ENCODE measurements around the gene ENTPD1. TPM values are rescaled to one million over a fixed set of nuclear protein-coding genes. Genes with fewer than 3 reads are reported as not detected.
"Not testable (repeated sequence)": the region's sequence is repeated elsewhere in the genome, so short reads cannot be mapped to it uniquely, and the experiment has no call there.

The ENTPD1 gene
- total RNA-seq, 1 experiment from 2014 or later: not detected

DNA sequence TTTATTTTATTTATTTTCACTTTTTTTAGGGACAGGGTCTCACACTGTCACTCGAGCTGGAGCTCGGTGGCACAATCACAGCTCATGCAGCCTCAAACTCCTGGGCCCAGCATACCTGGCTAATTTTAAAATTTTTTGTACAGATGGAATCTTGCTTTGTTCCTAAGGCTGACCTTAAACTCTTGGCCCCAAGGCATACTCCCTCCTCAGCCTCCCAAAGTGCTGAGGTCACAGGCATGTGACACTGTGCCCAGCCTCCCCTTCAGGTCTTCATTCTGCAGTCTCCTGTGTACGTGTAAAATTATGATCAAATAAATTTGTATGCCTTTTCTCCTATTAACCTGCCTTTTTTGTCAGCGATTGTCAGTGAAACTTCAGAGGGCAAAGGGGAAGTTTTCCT lies 44.5 kb upstream of the ENTPD1 start:
- ChIA-PET POLR2A (interaction anchor here (0.7 kb wide), 1 partner anchor 10 kb away, joined by 3 read pairs; no protein-coding TSS in a partner anchor), CTCF (interaction anchor here (0.6 kb wide), 1 partner anchor 629 kb away, joined by 4 read pairs; no protein-coding TSS in a partner anchor)
- BruUV-seq (replicated peaks): no TSS peak
- H3K9me3 Mint-ChIP-seq (ENCODE audit: unreplicated experiment): no peaks in the 10 kb centered on the region
- H3K36me3 Mint-ChIP-seq (ENCODE audit: insufficient read depth, unreplicated experiment): no peaks in the 10 kb centered on the region
- TF ChIP-seq, protein P1, sequence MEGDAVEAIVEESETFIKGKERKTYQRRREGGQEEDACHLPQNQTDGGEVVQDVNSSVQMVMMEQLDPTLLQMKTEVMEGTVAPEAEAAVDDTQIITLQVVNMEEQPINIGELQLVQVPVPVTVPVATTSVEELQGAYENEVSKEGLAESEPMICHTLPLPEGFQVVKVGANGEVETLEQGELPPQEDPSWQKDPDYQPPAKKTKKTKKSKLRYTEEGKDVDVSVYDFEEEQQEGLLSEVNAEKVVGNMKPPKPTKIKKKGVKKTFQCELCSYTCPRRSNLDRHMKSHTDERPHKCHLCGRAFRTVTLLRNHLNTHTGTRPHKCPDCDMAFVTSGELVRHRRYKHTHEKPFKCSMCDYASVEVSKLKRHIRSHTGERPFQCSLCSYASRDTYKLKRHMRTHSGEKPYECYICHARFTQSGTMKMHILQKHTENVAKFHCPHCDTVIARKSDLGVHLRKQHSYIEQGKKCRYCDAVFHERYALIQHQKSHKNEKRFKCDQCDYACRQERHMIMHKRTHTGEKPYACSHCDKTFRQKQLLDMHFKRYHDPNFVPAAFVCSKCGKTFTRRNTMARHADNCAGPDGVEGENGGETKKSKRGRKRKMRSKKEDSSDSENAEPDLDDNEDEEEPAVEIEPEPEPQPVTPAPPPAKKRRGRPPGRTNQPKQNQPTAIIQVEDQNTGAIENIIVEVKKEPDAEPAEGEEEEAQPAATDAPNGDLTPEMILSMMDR (IDR thresholded peaks at IDR 0.05; ENCODE audit: unreplicated experiment): no peak
- H3K27me3 Mint-ChIP-seq (ENCODE audit: insufficient read depth, unreplicated experiment): no peaks in the 10 kb centered on the region
- H3K4me3 Mint-ChIP-seq (ENCODE audit: unreplicated experiment): no peak overlapping the region
- DNase-seq (ENCODE audit: unreplicated experiment): no peak
- intact Hi-C loops (cut with micrococcal nuclease): no loop called here
- peaks cover 6% of the 10 kb centered on the region for H3K4me1 Mint-ChIP-seq (ENCODE audit: insufficient read depth, unreplicated experiment)
- no peak overlapping the region for H3K27ac Mint-ChIP-seq (ENCODE audit: low read depth, unreplicated experiment)

DNA sequence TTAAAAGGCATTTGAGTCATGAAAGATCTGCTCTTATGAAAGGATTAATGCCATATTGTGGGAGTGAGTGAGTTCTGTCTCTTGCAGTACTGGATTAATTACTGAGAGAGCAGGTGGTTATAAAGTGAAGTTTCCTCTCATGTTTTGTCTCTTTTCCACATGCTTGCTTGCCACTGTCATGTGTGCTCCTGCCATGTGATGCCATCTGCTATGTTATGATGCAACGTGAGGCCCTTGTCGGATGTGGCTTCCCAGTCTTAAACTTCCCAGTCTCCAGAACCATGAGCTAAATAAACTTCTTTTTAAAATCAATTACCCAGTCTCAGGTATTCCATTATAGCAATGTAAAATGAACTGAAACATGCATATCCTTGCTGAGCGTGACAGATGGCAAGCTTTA lies 39.5 kb upstream of the ENTPD1 start:
- Mint-ChIP-seq H3K4me3 (ENCODE audit: unreplicated experiment) (no peak overlapping the region), H3K27ac (ENCODE audit: low read depth, unreplicated experiment) (no peak overlapping the region), H3K9me3 (ENCODE audit: unreplicated experiment) (no peaks in the 10 kb centered on the region), H3K36me3 (ENCODE audit: insufficient read depth, unreplicated experiment) (no peaks in the 10 kb centered on the region), H3K4me1 (ENCODE audit: insufficient read depth, unreplicated experiment) (no peaks in the 10 kb centered on the region), H3K27me3 (ENCODE audit: insufficient read depth, unreplicated experiment) (no peaks in the 10 kb centered on the region)
- TF ChIP-seq, protein P1 (IDR thresholded peaks at IDR 0.05; ENCODE audit: unreplicated experiment): no peak
- ChIA-PET POLR2A (no interaction called here), CTCF (interaction anchor here (0.5 to 1.3 kb wide), 4 partner anchors 9 to 654 kb away, joined by 3 to 4 read pairs (median 3); partner anchors contain the start of gene TCTN3)
- intact Hi-C loops (cut with micrococcal nuclease): no loop called here
- no peak for DNase-seq (ENCODE audit: unreplicated experiment)
- BruUV-seq (replicated peaks): no TSS peak

DNA sequence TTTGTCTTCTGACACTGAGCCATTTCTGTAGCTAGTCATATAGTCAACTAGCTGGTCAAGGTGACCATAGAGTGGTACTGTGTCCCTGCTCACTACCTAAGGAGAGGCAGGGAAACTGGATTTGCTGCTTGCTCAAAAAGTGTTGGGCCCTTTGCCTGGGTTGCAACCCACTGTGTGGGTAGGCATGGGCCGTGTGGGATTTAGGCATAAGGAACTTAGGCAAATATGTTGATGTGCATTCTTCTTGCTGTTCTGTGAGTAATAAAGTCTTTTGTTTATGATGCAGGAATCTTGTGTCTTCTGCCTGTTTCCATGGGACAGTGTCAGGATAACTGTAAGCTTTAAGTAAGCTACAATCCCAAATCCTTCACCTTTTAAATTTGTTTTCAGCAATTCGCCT lies 39.1 kb upstream of the ENTPD1 start:
- intact Hi-C loops (cut with micrococcal nuclease): no loop called here
- Mint-ChIP-seq H3K27me3 (ENCODE audit: insufficient read depth, unreplicated experiment) (no peaks in the 10 kb centered on the region), H3K27ac (ENCODE audit: low read depth, unreplicated experiment) (no peak overlapping the region), H3K4me1 (ENCODE audit: insufficient read depth, unreplicated experiment) (no peaks in the 10 kb centered on the region), H3K36me3 (ENCODE audit: insufficient read depth, unreplicated experiment) (no peaks in the 10 kb centered on the region), H3K9me3 (ENCODE audit: unreplicated experiment) (no peaks in the 10 kb centered on the region), H3K4me3 (ENCODE audit: unreplicated experiment) (no peak overlapping the region)
- no peak for DNase-seq (ENCODE audit: unreplicated experiment)
- ChIA-PET CTCF (interaction anchor here (0.5 to 1.3 kb wide), 4 partner anchors 9 to 653 kb away, joined by 3 to 4 read pairs (median 3); partner anchors contain the start of gene TCTN3), POLR2A (no interaction called here)
- TF ChIP-seq, protein P1 (IDR thresholded peaks at IDR 0.05; ENCODE audit: unreplicated experiment): no peak
- no TSS peak for BruUV-seq (replicated peaks)

DNA sequence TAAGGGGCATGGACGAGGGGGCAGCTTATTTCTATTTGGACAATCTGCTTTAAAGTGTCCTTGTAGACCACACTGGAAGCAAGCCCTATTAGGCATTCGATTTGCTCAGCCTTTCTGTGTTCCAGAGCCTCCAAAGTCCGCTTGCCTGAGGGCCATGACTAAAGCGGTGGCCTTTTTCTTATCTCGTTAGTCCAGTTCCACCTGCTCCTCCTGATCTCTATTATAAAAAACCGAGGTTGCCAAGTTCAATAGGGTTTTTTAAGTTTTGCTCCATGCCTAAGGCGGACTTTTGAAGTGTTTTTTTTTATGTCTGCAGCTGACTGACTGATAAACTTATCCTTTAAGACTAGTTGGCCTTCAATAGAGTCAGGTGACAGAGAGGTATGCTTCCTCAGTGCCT lies 35.2 kb upstream of the ENTPD1 start:
- H3K4me3 Mint-ChIP-seq (ENCODE audit: unreplicated experiment); H3K27ac Mint-ChIP-seq (ENCODE audit: low read depth, unreplicated experiment); H3K9me3 Mint-ChIP-seq (ENCODE audit: unreplicated experiment); H3K4me1 Mint-ChIP-seq (ENCODE audit: insufficient read depth, unreplicated experiment); intact Hi-C loops (cut with micrococcal nuclease); H3K36me3 Mint-ChIP-seq (ENCODE audit: insufficient read depth, unreplicated experiment); H3K27me3 Mint-ChIP-seq (ENCODE audit: insufficient read depth, unreplicated experiment); POLR2A ChIA-PET; BruUV-seq (replicated peaks); CTCF ChIA-PET; DNase-seq (ENCODE audit: unreplicated experiment): not testable (repeated sequence)

DNA sequence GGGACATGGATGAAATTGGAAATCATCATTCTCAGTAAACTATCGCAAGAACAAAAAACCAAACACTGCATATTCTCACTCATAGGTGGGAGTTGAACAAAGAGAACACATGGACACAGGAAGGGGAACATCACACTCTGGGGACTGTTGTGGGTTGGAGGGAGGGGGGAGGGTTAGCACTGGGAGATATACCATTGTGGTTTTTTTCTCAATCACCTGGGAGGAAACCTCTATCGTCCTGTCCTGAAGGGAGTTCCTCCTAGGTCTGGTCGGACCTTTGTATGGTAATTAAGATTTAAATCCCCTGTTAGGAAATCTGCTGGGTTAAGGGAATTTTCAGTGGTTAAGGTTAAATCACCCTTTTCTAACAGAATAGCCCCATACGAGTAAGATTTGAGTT lies 33.5 kb upstream of the ENTPD1 start:
- POLR2A ChIA-PET; BruUV-seq (replicated peaks); H3K4me3 Mint-ChIP-seq (ENCODE audit: unreplicated experiment); H3K27me3 Mint-ChIP-seq (ENCODE audit: insufficient read depth, unreplicated experiment); H3K36me3 Mint-ChIP-seq (ENCODE audit: insufficient read depth, unreplicated experiment); H3K4me1 Mint-ChIP-seq (ENCODE audit: insufficient read depth, unreplicated experiment); H3K27ac Mint-ChIP-seq (ENCODE audit: low read depth, unreplicated experiment); intact Hi-C loops (cut with micrococcal nuclease); DNase-seq (ENCODE audit: unreplicated experiment); H3K9me3 Mint-ChIP-seq (ENCODE audit: unreplicated experiment): not testable (repeated sequence)
- CTCF ChIA-PET: interaction anchor here (0.5 to 1.9 kb wide), 2 partner anchors 28 to 373 kb away, joined by 3 to 7 read pairs; partner anchors contain the start of gene TCTN3
